WERI-Rb-1 (cell line): ENCODE measurements around the gene RIPOR2.

Source experiments
- DNase-seq: peaks from one replicate; pipeline ENCODE4 v3.0.0-alpha.2; 2020
- H3K27ac ChIP-seq: fragments of 250-450 bp; sonication (Bioruptor Pico); 2 replicates; pipeline ENCODE4 v1.5.1; 2020; ENCODE audit warnings: mild to moderate bottlenecking, moderate library complexity
- H3K27me3 ChIP-seq: fragments of 250-450 bp; sonication (Bioruptor Pico); 2 replicates; pipeline ENCODE4 v1.5.1; 2021; ENCODE audit warnings: mild to moderate bottlenecking, low read depth, moderate library complexity; ENCODE audit not compliant: insufficient read depth, severe bottlenecking
- H3K36me3 ChIP-seq: fragments of 250-450 bp; sonication (Bioruptor Pico); 2 replicates; pipeline ENCODE4 v1.5.1; 2020; ENCODE audit warnings: mild to moderate bottlenecking, moderate library complexity
- H3K4me3 ChIP-seq: 2 replicates; pipeline ENCODE4 v1.5.1; 2011; ENCODE audit warnings: low read depth, mild to moderate bottlenecking, control low read depth, low read length
- H3K9me3 ChIP-seq: fragments of 250-450 bp; sonication (Bioruptor Pico); 2 replicates; pipeline ENCODE4 v1.5.1; 2021; ENCODE audit warnings: mild to moderate bottlenecking, moderate library complexity; ENCODE audit not compliant: severe bottlenecking
- TF ChIP-seq, protein P1 (sequence below): IDR thresholded peaks from 2 replicates; pipeline ENCODE4 v1.5.1; 2011; ENCODE audit warnings: low read depth, mild to moderate bottlenecking, control low read depth, inconsistent platforms, low read length

RIPOR2 gene

DNA sequence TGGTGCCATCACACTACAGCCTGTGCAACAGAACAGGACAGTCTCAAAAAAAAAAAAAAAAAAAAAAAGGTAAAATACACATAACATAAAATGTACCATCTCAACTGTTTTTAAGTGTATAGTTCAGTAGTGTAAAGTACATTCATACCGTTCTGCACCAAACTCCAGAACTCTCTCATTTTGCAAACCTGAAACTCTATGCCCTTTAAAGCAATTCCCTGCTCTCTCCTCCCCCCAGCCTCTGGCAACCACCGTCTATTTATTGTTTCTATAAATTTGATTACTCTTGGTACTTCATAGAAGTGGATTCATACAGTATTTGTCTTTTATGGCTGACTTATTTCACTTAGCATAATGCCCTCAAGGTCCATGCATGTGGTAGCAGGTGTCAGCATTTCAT lies 12.9 kb downstream of the RIPOR2 start:
- no peak for DNase-seq
- Histone ChIP-seq H3K9me3 (no peaks in the 10 kb centered on the region), H3K27me3 (no peaks in the 10 kb centered on the region), H3K4me3 (no peak overlapping the region), H3K36me3 (no peaks in the 10 kb centered on the region), H3K27ac (no peak overlapping the region)
- TF ChIP-seq, protein P1, sequence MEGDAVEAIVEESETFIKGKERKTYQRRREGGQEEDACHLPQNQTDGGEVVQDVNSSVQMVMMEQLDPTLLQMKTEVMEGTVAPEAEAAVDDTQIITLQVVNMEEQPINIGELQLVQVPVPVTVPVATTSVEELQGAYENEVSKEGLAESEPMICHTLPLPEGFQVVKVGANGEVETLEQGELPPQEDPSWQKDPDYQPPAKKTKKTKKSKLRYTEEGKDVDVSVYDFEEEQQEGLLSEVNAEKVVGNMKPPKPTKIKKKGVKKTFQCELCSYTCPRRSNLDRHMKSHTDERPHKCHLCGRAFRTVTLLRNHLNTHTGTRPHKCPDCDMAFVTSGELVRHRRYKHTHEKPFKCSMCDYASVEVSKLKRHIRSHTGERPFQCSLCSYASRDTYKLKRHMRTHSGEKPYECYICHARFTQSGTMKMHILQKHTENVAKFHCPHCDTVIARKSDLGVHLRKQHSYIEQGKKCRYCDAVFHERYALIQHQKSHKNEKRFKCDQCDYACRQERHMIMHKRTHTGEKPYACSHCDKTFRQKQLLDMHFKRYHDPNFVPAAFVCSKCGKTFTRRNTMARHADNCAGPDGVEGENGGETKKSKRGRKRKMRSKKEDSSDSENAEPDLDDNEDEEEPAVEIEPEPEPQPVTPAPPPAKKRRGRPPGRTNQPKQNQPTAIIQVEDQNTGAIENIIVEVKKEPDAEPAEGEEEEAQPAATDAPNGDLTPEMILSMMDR = no peak

DNA sequence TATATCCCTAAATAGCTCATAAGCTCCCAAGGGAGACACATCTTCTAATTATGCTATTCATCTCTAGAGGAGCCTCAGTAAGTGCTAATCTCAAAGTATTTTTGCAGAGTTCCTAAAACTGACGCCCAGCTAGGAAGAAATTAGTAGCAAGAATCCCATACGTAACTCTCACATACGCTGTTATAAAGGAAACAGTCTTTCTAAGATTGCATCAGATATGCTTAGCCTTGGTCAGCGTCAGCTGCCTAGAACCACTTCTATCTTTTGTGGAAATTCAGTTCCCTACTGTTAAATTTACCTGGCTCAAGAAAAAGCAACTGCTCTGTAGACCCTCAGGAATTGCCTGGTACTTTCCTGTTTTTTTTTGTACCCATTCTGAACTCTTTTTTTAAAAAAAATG lies 13.6 kb downstream of the RIPOR2 start:
- TF ChIP-seq, protein P1 = no peak
- Histone ChIP-seq H3K36me3 (no peaks in the 10 kb centered on the region), H3K27ac (no peak overlapping the region), H3K9me3 (no peaks in the 10 kb centered on the region), H3K4me3 (no peak overlapping the region), H3K27me3 (no peaks in the 10 kb centered on the region)
- DNase-seq = no peak

DNA sequence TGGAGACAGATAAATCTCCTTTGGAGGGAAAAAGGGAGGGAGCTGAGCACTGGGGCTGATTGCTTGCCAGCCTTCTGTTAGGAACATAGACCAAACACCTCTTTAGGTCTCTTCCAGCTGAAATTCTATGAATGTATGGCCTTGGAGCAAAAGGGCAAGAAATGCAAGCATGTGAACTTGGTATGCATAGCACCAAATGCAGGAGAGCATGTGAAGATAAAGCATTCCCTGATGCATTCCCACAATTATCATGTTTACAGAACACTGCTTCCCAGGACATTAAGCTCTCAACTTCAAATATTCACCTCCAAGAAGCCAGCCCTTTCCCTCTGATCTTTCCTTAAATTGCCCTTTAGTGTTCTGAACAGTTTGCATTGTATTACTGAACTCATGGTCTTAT lies 15.6 kb downstream of the RIPOR2 start:
- TF ChIP-seq, protein P1 = no peak
- DNase-seq = no peak
- Histone ChIP-seq H3K36me3 (no peaks in the 10 kb centered on the region), H3K4me3 (no peak overlapping the region), H3K27me3 (no peaks in the 10 kb centered on the region), H3K27ac (no peak overlapping the region), H3K9me3 (no peaks in the 10 kb centered on the region)

DNA sequence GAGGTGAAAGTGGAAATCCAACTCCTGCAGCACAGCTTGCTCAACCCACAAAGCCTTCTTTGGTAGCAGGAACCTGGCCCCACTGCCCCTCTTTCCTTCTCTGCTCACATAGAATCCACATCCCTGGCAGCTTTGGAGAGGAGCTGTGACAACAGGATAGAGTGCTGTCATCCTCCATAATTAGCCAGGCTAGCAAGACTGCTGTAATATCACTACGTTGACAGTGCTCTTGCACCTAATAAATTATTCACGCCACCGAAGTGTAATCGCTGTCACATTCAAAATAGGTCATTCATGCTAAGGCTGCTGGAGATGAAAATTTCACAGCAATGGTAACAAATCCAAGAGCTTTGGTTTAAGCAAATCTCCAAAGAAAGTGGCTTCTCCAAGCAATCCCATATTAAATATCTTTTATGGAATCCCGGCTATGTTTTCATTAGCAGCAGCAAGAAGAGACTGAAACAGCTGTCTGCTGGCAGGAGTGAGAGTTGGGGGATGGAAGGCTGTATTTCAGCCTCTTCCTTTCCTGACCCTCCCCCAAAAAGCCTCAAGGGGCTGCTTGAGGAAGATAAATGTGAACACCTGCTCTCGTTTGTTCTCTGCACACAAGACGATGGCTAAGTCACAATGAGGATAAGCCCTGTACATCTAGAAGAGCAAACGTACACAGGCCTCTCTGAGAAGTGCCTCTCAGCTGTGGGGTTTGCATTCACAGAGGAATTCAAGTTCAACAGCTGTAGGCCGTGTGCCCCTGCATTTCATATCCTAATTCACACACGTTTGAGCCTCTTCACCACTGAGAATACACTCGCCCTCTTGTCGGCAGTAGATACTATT lies 16.5 kb downstream of the RIPOR2 start:
- DNase-seq = peak; percentile 46
- H3K27ac ChIP-seq = no peak overlapping the region
- TF ChIP-seq, protein P1 = no peak

DNA sequence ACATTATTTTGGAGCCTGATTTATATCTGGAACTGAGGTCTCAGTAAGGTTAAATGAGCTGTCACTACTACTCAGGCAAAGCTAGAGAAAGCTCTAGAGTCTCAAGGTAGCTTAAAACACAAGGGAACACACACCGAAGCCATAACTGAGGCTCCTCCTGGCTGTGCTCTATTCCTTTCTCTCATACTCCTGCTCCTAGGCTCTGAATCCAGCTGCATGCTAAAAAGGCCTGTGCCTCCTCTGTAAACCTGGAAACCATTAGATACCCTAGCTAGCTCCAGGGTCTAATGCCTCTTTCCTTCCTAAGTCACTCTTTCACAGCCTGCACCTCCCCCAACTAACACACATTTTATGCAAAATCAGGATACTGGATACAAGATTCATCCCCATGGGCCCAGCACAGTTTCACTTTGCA lies 17.1 kb downstream of the RIPOR2 start:
- TF ChIP-seq, protein P1 = no peak
- Histone ChIP-seq H3K27ac (no peak overlapping the region), H3K36me3 (no peaks in the 10 kb centered on the region), H3K27me3 (no peaks in the 10 kb centered on the region), H3K9me3 (no peaks in the 10 kb centered on the region), H3K4me3 (no peak overlapping the region)
- no peak for DNase-seq

More for the DNA sequence above, 16.5 kb downstream of the RIPOR2 start:
- Histone ChIP-seq H3K4me3 (no peak overlapping the region), H3K36me3 (no peaks in the 10 kb centered on the region), H3K27me3 (no peaks in the 10 kb centered on the region), H3K9me3 (no peaks in the 10 kb centered on the region)

DNA sequence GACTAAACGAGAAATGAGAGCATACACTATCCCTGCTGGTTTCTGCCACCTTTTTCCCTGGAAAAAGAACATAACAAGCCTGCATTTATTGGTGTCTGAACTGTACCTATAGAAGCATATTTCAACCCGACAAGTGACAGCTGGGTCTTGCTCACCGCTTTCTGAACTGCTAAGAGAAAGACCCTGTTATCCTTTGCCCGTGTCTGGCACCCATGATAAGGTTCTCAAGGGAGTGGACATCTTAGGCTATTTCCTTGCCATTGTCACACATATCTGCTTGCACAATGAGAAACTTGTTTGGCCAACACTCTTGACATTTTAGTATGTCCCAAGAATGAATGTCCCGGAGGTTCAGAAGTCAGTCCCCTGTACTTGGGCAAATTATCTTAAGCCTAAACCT lies 19.3 kb downstream of the RIPOR2 start:
- Histone ChIP-seq H3K36me3 (no peaks in the 10 kb centered on the region), H3K27me3 (peaks cover 2% of the 10 kb centered on the region), H3K4me3 (no peak overlapping the region), H3K27ac (no peak overlapping the region), H3K9me3 (no peaks in the 10 kb centered on the region)
- DNase-seq = no peak
- TF ChIP-seq, protein P1 = no peak
